GM23338 (cell line): Measurements from ENCODE around the gene LYRM2. TPM values are rescaled to one million over a fixed set of nuclear protein-coding genes. Genes with fewer than 3 reads are reported as not detected.

Experiments used
- ATAC-seq: fragments of 200-7000 bp; cut with Tn5 transposase; 3 replicates; pipeline ENCODE4 v1.9.1; 2020
- DNase-seq: peaks from one replicate; pipeline ENCODE4 v3.0.0-alpha.2; 2015; ENCODE audit warnings: low spot score
- H2AFZ ChIP-seq: fragments of 200-600 bp; sonication (generic); 2 replicates; pipeline ENCODE4 v1.8.0; 2016; ENCODE audit warnings: antibody characterized with exemption, mild to moderate bottlenecking, moderate library complexity
- H3F3A ChIP-seq: fragments of 200-600 bp; sonication (generic); replicated peaks from 2 replicates; pipeline ENCODE4 v1.8.0; 2017; ENCODE audit warnings: antibody characterized with exemption, mixed run types, low read depth
- H3K27ac ChIP-seq: fragments of 200-600 bp; sonication (generic); 2 replicates; pipeline ENCODE4 v1.6.1; 2016; ENCODE audit warnings: low read depth
- H3K27me3 ChIP-seq: fragments of 200-600 bp; sonication (generic); 2 replicates; pipeline ENCODE4 v1.8.0; 2016; ENCODE audit warnings: mild to moderate bottlenecking, mixed run types, moderate library complexity; ENCODE audit not compliant: insufficient read depth
- H3K36me3 ChIP-seq: fragments of 200-600 bp; sonication (generic); 2 replicates; pipeline ENCODE4 v1.8.0; 2016; ENCODE audit warnings: mild to moderate bottlenecking; ENCODE audit not compliant: insufficient read depth
- H3K4me1 ChIP-seq: fragments of 200-600 bp; sonication (generic); 2 replicates; pipeline ENCODE4 v1.8.0; 2016; ENCODE audit warnings: mild to moderate bottlenecking, moderate library complexity; ENCODE audit not compliant: insufficient read depth
- H3K4me2 ChIP-seq: fragments of 200-600 bp; sonication (generic); 2 replicates; pipeline ENCODE4 v1.7.1; 2017; ENCODE audit warnings: mixed run types
- H3K4me3 ChIP-seq: fragments of 200-600 bp; sonication (generic); 2 replicates; pipeline ENCODE4 v1.6.1; 2016; ENCODE audit warnings: mixed run types
- H3K79me2 ChIP-seq: fragments of 200-600 bp; sonication (generic); replicated peaks from 2 replicates; pipeline ENCODE4 v1.8.0; 2017; ENCODE audit warnings: mild to moderate bottlenecking; ENCODE audit not compliant: insufficient read depth
- H3K9me2 ChIP-seq: fragments of 200-600 bp; sonication (generic); 2 replicates; pipeline ENCODE4 v1.8.0; 2017; ENCODE audit not compliant: insufficient read depth
- H4K20me1 ChIP-seq: fragments of 200-600 bp; sonication (generic); replicated peaks from 2 replicates; pipeline ENCODE4 v1.8.0; 2017; ENCODE audit warnings: mild to moderate bottlenecking; ENCODE audit not compliant: insufficient read depth
- H3K27ac Mint-ChIP-seq: 2 replicates; pipeline ENCODE4 v1.8.0; 2020; ENCODE audit warnings: inconsistent platforms, mild to moderate bottlenecking, moderate library complexity, mixed read lengths
- H3K27me3 Mint-ChIP-seq: 3 replicates; pipeline ENCODE4 v1.8.0; 2022; ENCODE audit warnings: low read depth, mild to moderate bottlenecking, moderate library complexity, mixed read lengths, inconsistent platforms; ENCODE audit not compliant: insufficient read depth, poor library complexity
- H3K36me3 Mint-ChIP-seq: 3 replicates; pipeline ENCODE4 v1.8.0; 2021; ENCODE audit warnings: low read depth, mild to moderate bottlenecking, inconsistent platforms, moderate library complexity, mixed read lengths
- H3K4me1 Mint-ChIP-seq: 3 replicates; pipeline ENCODE4 v1.8.0; 2020; ENCODE audit warnings: mild to moderate bottlenecking, inconsistent platforms, mixed read lengths
- H3K4me3 Mint-ChIP-seq: 3 replicates; pipeline ENCODE4 v1.8.0; 2021; ENCODE audit warnings: moderate library complexity, mild to moderate bottlenecking, inconsistent platforms, mixed read lengths
- H3K9me3 Mint-ChIP-seq: 3 replicates; pipeline ENCODE4 v1.8.0; 2020; ENCODE audit warnings: moderate library complexity, mild to moderate bottlenecking, inconsistent platforms, mixed read lengths
- CREB1 ChIP-seq: fragments of 250-450 bp; sonication (Bioruptor Pico); IDR thresholded peaks from 2 replicates; pipeline ENCODE4 v1.5.0; 2020; ENCODE audit warnings: low read depth, mild to moderate bottlenecking, moderate library complexity
- EZH2phosphoT487 ChIP-seq: fragments of 200-600 bp; sonication (generic); IDR thresholded peaks from one replicate; pipeline ENCODE4 v1.8.1; 2018; ENCODE audit warnings: antibody characterized with exemption; ENCODE audit not compliant: unreplicated experiment
- JUNB ChIP-seq: IDR thresholded peaks from one replicate; pipeline ENCODE4 v1.6.1; 2016; ENCODE audit warnings: antibody characterized with exemption; ENCODE audit not compliant: unreplicated experiment
- NANOG ChIP-seq: IDR thresholded peaks from 2 replicates; pipeline ENCODE4 v1.6.1; 2016; ENCODE audit warnings: antibody characterized with exemption, borderline replicate concordance
- POLR2AphosphoS5 ChIP-seq: IDR thresholded peaks from 2 replicates; pipeline ENCODE4 v1.6.1; 2016; ENCODE audit warnings: antibody characterized with exemption, low read depth
- ZNF114 ChIP-seq: fragments of 250-450 bp; sonication (Bioruptor Pico); IDR thresholded peaks from 2 replicates; pipeline ENCODE4 v1.5.0; 2020; ENCODE audit warnings: mild to moderate bottlenecking, moderate library complexity
- ZNF331 ChIP-seq: fragments of 250-450 bp; sonication (Bioruptor Pico); IDR thresholded peaks from 2 replicates; pipeline ENCODE4 v1.5.0; 2020; ENCODE audit warnings: low read depth, mild to moderate bottlenecking, moderate library complexity
- polyA plus RNA-seq: library from polyadenylated mRNA; unstranded; fragments of >200 nt; fragmentation: Nextera tagmentation; extraction: Ambion mirVana; gene quantifications from 2 replicates; pipeline ENCODE4 v1.2.1, GENCODE V29; 2016
- total RNA-seq: library from RNA; depleted of rRNA; stranded (reverse); fragments of >200 nt; shearing (Covaris generic); gene quantifications from 2 replicates; pipeline ENCODE4 v1.2.3, GENCODE V29; 2014
- TF ChIP-seq, protein P1 (sequence below): IDR thresholded peaks from one replicate; pipeline ENCODE4 v1.6.1; 2018; ENCODE audit warnings: antibody characterized with exemption; ENCODE audit not compliant: unreplicated experiment
- TF ChIP-seq, protein P2 (sequence below): IDR thresholded peaks from 2 replicates; pipeline ENCODE4 v1.6.1; 2016; ENCODE audit warnings: antibody characterized with exemption

The LYRM2 gene
- total and polyA plus RNA-seq, 2 experiments from 2014 or later, result 20.3 to 67.3 TPM

DNA sequence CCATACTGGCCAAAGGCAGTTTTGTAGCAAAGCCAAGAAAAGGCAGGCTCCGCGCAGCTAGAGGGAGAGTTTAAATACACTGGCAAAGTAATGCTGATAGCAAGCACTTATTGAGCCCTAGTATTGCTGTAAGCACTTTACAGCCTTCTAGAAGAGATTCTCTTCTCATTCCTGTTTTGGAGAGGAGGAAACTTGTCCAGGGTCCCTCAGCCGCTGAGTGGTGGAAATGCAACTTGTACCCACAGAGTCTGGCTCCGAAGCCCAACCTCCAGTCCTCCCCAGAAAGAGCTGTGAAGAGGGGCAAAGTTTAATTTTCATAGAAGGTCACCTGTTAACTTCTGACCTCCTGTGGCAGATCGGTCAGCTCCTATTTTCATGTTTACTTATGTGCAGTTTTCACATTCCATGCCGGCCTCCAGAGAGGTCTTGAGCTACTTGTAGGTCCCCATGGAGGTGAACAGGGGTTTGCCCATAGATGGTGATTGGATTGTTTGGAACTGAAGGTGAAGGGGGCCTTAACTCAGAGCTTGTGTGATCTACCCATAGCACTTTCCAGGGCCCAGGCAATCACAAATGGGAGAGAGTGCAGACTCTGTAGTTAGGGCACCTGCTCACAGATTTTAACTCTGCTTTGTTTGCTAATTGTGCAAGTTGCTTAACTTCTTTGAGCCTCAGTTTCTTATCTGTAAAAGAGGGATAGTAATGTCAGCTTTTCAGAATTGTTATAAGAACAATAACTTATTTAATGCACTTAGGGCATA, 70.7 kb downstream of the LYRM2 start (continued):
- TF ChIP-seq, protein P1, sequence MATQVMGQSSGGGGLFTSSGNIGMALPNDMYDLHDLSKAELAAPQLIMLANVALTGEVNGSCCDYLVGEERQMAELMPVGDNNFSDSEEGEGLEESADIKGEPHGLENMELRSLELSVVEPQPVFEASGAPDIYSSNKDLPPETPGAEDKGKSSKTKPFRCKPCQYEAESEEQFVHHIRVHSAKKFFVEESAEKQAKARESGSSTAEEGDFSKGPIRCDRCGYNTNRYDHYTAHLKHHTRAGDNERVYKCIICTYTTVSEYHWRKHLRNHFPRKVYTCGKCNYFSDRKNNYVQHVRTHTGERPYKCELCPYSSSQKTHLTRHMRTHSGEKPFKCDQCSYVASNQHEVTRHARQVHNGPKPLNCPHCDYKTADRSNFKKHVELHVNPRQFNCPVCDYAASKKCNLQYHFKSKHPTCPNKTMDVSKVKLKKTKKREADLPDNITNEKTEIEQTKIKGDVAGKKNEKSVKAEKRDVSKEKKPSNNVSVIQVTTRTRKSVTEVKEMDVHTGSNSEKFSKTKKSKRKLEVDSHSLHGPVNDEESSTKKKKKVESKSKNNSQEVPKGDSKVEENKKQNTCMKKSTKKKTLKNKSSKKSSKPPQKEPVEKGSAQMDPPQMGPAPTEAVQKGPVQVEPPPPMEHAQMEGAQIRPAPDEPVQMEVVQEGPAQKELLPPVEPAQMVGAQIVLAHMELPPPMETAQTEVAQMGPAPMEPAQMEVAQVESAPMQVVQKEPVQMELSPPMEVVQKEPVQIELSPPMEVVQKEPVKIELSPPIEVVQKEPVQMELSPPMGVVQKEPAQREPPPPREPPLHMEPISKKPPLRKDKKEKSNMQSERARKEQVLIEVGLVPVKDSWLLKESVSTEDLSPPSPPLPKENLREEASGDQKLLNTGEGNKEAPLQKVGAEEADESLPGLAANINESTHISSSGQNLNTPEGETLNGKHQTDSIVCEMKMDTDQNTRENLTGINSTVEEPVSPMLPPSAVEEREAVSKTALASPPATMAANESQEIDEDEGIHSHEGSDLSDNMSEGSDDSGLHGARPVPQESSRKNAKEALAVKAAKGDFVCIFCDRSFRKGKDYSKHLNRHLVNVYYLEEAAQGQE, result no peak
- TF ChIP-seq EZH2phosphoT487 (no peak), ZNF331 (CRISPR knock-in tag) (no peak), ZNF114 (no peak), NANOG (no peak)
- TF ChIP-seq, protein P2, sequence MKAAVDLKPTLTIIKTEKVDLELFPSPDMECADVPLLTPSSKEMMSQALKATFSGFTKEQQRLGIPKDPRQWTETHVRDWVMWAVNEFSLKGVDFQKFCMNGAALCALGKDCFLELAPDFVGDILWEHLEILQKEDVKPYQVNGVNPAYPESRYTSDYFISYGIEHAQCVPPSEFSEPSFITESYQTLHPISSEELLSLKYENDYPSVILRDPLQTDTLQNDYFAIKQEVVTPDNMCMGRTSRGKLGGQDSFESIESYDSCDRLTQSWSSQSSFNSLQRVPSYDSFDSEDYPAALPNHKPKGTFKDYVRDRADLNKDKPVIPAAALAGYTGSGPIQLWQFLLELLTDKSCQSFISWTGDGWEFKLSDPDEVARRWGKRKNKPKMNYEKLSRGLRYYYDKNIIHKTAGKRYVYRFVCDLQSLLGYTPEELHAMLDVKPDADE, result no peak

DNA sequence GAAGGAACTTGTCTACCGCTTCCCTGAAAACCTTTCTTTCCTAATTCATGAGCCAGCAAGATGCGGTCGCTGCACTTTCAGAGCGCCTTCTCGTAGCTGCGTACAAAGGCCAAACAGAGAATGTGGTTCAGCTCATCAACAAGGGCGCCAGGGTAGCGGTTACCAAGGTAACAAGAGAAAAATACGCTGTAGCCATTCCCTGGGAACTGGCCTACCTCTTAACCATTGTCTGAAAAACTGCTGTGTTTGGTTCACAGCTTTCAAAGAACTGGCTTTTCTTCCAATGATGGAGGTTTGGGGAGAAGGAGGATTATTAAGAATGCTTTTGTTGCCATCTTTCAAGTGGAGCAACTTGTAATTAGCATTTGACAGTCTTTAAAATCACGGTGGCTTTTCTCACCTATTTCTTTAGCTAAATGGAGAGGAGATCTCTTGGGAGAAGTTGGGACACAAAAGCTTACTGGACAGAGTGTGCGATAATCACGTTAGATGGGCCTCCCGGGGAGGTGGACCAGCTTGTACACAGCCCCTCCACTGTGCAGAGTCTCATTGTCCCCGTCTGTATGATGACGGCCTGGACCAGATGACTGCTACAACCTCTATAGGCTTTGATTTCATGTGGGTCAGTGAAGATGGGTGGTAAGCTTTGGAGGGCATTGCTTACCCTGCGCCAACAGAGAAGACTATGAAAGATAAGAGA, 71.5 kb downstream of the LYRM2 start:
- Histone ChIP-seq H3K9me2 (no peaks in the 10 kb centered on the region), H3K27ac (no peak overlapping the region), H3K4me2 (no peak overlapping the region), H4K20me1 (peaks cover 3% of the 10 kb centered on the region; the same call in 1 of the 2 replicates), H3K36me3 (no peaks in the 10 kb centered on the region), H3K79me2 (no peaks in the 10 kb centered on the region), H3K27me3 (no peaks in the 10 kb centered on the region), H2AFZ (no peak overlapping the region), H3F3A (no peaks in the 10 kb centered on the region), H3K4me1 (no peaks in the 10 kb centered on the region; the same call in 1 of the 2 replicates), H3K4me3 (no peak overlapping the region)
- no peak overlapping the region for H3K27ac Mint-ChIP-seq
- no peaks in the 10 kb centered on the region for H3K36me3 Mint-ChIP-seq
- TF ChIP-seq NANOG, result no peak
- no peak for TF ChIP-seq JUNB
- TF ChIP-seq, protein P1, result no peak
- TF ChIP-seq POLR2AphosphoS5, result no peak
- TF ChIP-seq CREB1 (CRISPR knock-in tag), result no peak
- no peaks in the 10 kb centered on the region for H3K27me3 Mint-ChIP-seq
- ATAC-seq, result peak; percentile 41; the same call in 2 of the 3 replicates
- DNase-seq, result peak; percentile 68
- H3K9me3 Mint-ChIP-seq, result no peaks in the 10 kb centered on the region
- no peak overlapping the region for H3K4me3 Mint-ChIP-seq
- H3K4me1 Mint-ChIP-seq, result peaks cover 15% of the 10 kb centered on the region
